GM19099 (cell line): Measurements from ENCODE around the gene IL1A.

ENCODE experiments used
- POLR2A ChIP-seq: IDR thresholded peaks from 3 replicates; pipeline ENCODE4 v1.6.1; 2011; ENCODE audit warnings: low read depth; ENCODE audit not compliant: insufficient read length; ENCODE audit errors: extremely low read depth

The IL1A gene, protein sequence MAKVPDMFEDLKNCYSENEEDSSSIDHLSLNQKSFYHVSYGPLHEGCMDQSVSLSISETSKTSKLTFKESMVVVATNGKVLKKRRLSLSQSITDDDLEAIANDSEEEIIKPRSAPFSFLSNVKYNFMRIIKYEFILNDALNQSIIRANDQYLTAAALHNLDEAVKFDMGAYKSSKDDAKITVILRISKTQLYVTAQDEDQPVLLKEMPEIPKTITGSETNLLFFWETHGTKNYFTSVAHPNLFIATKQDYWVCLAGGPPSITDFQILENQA

GRCh38 chr2:112784199-112785189 lies at the start of gene IL1A:
Gene IL1A, minus strand, starts transcription at chr2:112784493. Its CDS starts 723 bp downstream, at chr2:112783770.
- TF ChIP-seq POLR2A: peak; percentile 43

DNA sequence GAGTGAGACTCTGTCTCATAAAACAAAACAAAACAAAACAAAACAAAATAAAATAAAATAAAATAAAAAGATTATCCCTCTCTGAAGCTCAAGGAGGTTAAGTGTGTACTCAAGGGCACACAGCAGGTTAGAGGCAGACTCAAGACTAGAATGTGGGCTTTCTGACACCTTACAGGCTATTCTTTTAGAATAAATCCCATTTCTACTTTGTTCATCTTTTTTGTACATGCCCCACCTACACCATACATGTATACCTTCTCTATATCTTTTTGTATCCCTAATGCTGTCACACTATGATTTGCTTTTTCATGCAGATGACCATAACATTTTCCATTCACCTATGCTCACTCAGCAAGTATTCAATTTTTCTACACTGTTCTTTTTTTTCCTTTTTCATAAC lies 49.7 kb upstream of the IL1A start:
- no peak for TF ChIP-seq POLR2A

DNA sequence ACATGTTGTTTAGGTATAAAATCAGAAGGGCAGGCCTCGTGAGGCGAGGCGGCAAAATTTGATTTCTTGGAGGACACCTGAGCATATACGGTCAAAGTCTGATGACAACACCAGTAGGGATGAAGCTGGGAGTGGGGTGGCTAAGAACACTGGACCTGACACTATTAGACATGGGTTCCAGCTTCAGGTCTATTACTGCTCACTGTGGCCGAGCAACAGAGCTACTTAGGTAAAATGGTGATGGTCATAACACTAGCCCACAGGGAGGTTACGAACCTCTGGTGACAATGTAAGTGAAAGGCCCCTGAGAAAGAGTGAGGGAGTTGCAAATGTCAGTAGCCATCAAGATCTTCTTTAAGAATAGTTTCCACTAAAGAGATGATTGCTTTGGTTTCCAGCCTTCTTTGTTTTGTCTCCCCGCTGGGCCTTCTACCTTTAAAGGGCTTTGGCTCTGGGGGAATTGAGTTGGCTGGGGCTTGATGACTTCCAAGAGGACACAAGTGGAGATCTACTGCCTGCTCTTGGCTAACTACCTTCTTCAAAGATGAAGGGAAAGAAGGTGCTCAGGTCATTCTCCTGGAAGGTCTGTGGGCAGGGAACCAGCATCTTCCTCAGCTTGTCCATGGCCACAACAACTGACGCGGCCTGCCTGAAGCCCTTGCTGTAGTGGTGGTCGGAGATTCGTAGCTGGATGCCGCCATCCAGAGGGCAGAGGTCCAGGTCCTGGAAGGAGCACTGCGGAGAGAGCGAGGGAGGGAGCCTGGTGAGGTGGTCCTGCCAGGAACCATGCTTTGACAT lies 48.7 kb upstream of the IL1A start:
- no peak for TF ChIP-seq POLR2A

DNA sequence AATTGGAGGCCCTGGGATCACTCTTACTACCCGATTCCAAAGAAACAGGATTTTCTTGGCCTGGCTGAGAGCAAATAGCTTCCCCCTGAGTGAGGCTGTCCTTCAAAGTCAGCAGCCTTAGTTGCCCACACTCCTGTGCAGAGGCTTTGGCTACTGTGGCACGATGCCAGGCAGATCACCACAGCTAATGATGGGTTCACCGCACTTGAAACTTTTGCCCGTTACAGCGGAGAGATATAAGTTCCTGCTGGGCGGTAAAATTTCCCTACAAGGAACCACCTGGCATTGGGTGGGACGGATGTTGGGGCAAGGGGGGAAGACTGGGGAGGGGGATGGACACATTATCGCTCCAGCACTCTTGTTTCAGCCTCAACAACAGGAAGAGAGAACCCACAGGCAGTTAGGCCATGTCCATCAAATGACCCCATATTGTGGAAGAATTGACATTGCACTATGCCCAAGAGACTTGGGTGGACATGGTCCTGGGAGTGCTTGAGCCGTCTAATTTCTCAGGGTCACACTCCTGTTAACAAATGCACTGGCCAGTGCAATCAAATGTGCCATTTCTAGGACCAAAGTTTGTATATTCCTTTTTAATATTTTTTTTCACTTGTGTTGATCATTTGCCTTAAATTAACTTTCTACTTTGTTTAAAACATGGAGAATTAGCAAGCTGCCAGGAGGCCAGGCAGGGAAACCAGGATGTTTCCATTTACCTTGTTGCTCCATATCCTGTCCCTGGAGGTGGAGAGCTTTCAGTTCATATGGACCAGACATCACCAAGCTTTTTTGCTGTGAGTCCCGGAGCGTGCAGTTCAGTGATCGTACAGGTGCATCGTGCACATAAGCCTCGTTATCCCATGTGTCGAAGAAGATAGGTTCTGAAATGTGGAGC lies 47.9 kb upstream of the IL1A start:
- TF ChIP-seq POLR2A: no peak

- TF ChIP-seq POLR2A: no peak
Observed at GRCh38 chr2:112831513-112831845, 47.2 kb upstream of the IL1A start.

DNA sequence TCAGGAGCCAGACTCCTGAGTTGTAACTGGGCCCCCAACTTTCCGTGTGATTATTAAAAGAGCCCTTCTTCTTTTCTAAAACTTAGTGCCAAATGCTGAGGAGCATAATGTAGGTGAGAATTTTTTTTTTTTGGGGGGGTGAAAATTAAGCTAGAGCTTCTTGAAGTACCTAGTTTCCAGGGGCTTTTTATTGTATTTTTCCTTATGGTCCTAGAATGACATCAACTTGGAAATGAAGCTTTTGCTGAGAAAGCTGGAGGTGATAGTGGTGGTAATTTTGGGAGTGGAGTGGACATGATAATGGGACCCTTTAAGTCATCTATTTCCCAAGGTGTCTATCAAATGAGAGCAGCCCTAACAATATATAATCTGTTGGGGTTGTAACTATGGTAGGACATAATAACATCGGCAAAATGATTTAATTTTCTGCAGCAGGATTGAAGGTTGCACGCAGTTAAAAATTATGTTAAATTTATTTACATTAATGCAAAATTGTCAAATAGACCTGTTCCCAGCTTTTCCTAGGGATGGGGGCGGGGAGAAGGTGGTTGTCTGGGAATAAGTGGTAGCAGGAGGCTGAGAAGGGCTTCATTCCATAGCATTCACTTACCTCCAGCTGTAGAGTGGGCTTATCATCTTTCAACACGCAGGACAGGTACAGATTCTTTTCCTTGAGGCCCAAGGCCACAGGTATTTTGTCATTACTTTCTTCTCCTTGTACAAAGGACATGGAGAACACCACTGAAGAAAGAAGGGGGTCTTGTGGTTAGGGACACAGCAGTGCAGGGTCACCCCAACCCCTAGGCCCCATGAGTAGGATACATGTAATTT lies 46.6 kb upstream of the IL1A start:
- no peak for TF ChIP-seq POLR2A

GRCh38 chr2:112829961-112830681 lies 45.8 kb upstream of the IL1A start:
- no peak for TF ChIP-seq POLR2A

DNA sequence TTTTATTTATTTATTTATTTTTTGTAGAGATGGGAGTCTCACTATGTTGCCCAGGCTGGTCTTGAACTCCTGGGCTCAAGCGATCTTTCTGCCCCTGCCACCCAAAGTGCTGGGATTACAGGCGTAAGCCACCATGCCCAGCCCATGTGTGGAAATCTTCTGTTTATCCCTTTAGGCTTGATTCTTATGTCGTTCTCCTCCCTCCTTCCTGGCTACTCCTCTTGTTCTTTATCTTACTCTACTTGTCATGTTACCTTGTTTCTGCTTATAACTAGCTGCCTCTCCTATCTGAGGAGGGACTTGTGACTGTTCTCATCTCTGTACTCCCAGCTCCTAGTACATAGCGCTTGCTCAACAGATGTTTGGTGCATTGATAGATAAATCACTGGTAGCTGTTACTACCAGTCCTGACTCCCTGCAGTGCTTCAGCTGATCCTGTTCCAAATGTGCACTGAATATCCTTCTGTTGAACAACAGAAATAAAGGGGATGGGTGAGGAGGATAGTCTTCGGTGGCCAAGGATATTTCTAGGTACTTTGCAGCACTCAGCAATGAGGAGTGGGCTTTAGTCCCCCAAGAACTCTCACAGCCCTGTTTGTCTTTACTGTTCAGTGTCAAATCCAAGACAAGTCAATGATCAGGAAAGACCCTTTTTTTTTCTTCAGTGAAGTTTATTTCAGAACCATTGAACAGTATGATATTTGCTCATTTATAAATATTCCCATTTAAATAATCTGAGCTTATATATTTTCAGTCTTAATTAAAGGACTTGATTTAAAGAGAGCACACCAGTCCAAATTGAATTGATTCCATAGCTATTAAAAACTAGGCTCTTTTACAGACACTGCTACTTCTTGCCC lies 45.0 kb upstream of the IL1A start:
- TF ChIP-seq POLR2A: no peak

- TF ChIP-seq POLR2A: no peak
Observed at GRCh38 chr2:112828251-112828691, 44.0 kb upstream of the IL1A start.

GRCh38 chr2:112827604-112828185 lies 43.4 kb upstream of the IL1A start:
- TF ChIP-seq POLR2A: no peak

DNA sequence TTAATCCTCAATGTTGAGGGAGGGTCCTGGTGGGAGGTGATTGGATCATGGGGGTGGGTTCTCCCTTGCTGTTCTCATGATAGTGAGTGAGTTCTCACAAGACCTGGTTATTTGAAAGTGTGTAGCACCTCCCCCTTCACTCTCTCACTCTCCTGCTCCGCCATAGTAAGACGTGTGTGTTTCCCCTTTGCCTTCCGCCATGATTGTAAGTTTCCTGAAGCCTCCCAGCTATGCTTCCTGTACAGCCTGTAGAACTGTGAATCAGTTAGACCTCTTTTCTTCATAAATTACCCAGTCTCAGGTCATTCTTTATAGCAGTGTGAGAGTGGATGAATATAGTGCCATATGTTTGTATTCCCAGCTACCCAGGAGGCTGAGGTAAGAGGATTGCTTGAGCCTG lies 42.7 kb upstream of the IL1A start:
- TF ChIP-seq POLR2A: no peak
